NCI-H345 treated with DMSO at 0.1 percent for 48 hours (cell line): ENCODE measurements around the gene ERC1.
A peak's percentile ranks its signal among the peaks of the same experiment; 100 is the strongest.
"Not testable (repeated sequence)": the region's sequence is repeated elsewhere in the genome, so short reads cannot be mapped to it uniquely, and the experiment has no call there.

Source experiments
- DNase-seq: peaks from one replicate; lab custom pipeline; 2025; ENCODE audit not compliant: unreplicated experiment; lab: John Stamatoyannopoulos, UW

The ERC1 gene

GRCh38 chr12:1071182-1071581 is 80.2 kb downstream of the ERC1 start:
- no peak for DNase-seq

GRCh38 chr12:1073652-1074051 is 82.6 kb downstream of the ERC1 start:
- no peak for DNase-seq

- DNase-seq, result no peak
Measured at GRCh38 chr12:1077036-1077803, 86.2 kb downstream of the ERC1 start.

GRCh38 chr12:1078002-1078401 is 87.0 kb downstream of the ERC1 start:
- no peak for DNase-seq

- no peak for DNase-seq
Measured at GRCh38 chr12:1080520-1081223, 89.6 kb downstream of the ERC1 start.

GRCh38 chr12:1083151-1083888 is 92.3 kb downstream of the ERC1 start:
- DNase-seq, result no peak

GRCh38 chr12:1083889-1084262 is 92.9 kb downstream of the ERC1 start:
- DNase-seq, result no peak

- DNase-seq, result no peak
Measured at GRCh38 chr12:1091350-1091749, 100.3 kb downstream of the ERC1 start.

GRCh38 chr12:1093166-1093751 is 102.2 kb downstream of the ERC1 start:
- DNase-seq, result peak; percentile 40

- no peak for DNase-seq
Measured at GRCh38 chr12:1094714-1095113, 103.7 kb downstream of the ERC1 start.

GRCh38 chr12:1099158-1099557 is 108.1 kb downstream of the ERC1 start:
- DNase-seq, result no peak

- not testable (repeated sequence) for DNase-seq
Measured at GRCh38 chr12:1099618-1100017, 108.6 kb downstream of the ERC1 start.

GRCh38 chr12:1102115-1102514 is 111.1 kb downstream of the ERC1 start:
- no peak for DNase-seq

GRCh38 chr12:1102791-1103450 is 111.9 kb downstream of the ERC1 start:
- no peak for DNase-seq

GRCh38 chr12:1103632-1104031 is 112.6 kb downstream of the ERC1 start:
- DNase-seq, result no peak

GRCh38 chr12:1104088-1104800 is 113.2 kb downstream of the ERC1 start:
- DNase-seq, result peak; percentile 17

- DNase-seq, result no peak
Measured at GRCh38 chr12:1107669-1108068, 116.6 kb downstream of the ERC1 start.

GRCh38 chr12:1108276-1108675 is 117.3 kb downstream of the ERC1 start:
- DNase-seq, result no peak

GRCh38 chr12:1115484-1116231 is 124.6 kb downstream of the ERC1 start:
- DNase-seq, result no peak

GRCh38 chr12:1117371-1117770 is 126.3 kb downstream of the ERC1 start:
- DNase-seq, result no peak
